Activated CD4-positive, alpha-beta T cell treated with anti-CD3 and anti-CD28 coated beads for 36 hours (primary cell): Measurements from ENCODE around the gene MROH8. TPM values are rescaled to one million over a fixed set of nuclear protein-coding genes. Genes with fewer than 3 reads are reported as not detected.

ENCODE experiments used
- ATAC-seq: fragments of 200-7000 bp; cut with Tn5 transposase; one replicate; pipeline ENCODE4 v1.10.0; 2021; ENCODE audit warnings: mild to moderate bottlenecking, moderate library complexity
- CTCF ChIA-PET: fragments of 350-600 bp; sonication (Branson Sonifier 250); formaldehyde crosslinking; loops from one replicate; lab custom pipeline; 2021; ENCODE audit warnings: antibody characterized with exemption; lab: Charles Lee
- POLR2A ChIA-PET: fragments of 350-600 bp; sonication (Branson Sonifier 250); formaldehyde crosslinking; loops from one replicate; lab custom pipeline; 2021; ENCODE audit warnings: antibody characterized with exemption, inconsistent platforms; lab: Charles Lee
- DNase-seq: peaks from one replicate; pipeline ENCODE4 v3.0.0-alpha.2; 2020
- H3K27ac Mint-ChIP-seq: one replicate; pipeline ENCODE4 v1.8.0; 2021; ENCODE audit warnings: mixed read lengths
- H3K27me3 Mint-ChIP-seq: one replicate; pipeline ENCODE4 v1.8.0; 2021; ENCODE audit warnings: mixed read lengths
- H3K36me3 Mint-ChIP-seq: one replicate; pipeline ENCODE4 v1.8.0; 2021; ENCODE audit warnings: low read depth, mixed read lengths
- H3K4me1 Mint-ChIP-seq: one replicate; pipeline ENCODE4 v1.8.0; 2021; ENCODE audit warnings: mixed read lengths
- H3K4me3 Mint-ChIP-seq: one replicate; pipeline ENCODE4 v1.8.0; 2021; ENCODE audit warnings: mild to moderate bottlenecking, moderate library complexity, mixed read lengths
- H3K9me3 Mint-ChIP-seq: one replicate; pipeline ENCODE4 v1.8.0; 2021; ENCODE audit warnings: low read depth, mixed read lengths
- intact Hi-C, 2 experiments: fragments of 100-400 bp; cut with DNase I in 1 of 2; cut with micrococcal nuclease in 1 of 2; formaldehyde crosslinking; loops; one replicate each; pipeline versions ENCODE4 v1.14.2 to v1.15.1; 2022 to 2024; cut with DNase I, micrococcal nuclease
- total RNA-seq, 2 experiments: library from RNA; stranded (reverse); gene quantifications; one replicate each; pipeline ENCODE4 v1.2.3, GENCODE V29; 2021

MROH8 gene
- total RNA-seq = 1 to 10 TPM; 3.0 to 4.5 TPM

DNA sequence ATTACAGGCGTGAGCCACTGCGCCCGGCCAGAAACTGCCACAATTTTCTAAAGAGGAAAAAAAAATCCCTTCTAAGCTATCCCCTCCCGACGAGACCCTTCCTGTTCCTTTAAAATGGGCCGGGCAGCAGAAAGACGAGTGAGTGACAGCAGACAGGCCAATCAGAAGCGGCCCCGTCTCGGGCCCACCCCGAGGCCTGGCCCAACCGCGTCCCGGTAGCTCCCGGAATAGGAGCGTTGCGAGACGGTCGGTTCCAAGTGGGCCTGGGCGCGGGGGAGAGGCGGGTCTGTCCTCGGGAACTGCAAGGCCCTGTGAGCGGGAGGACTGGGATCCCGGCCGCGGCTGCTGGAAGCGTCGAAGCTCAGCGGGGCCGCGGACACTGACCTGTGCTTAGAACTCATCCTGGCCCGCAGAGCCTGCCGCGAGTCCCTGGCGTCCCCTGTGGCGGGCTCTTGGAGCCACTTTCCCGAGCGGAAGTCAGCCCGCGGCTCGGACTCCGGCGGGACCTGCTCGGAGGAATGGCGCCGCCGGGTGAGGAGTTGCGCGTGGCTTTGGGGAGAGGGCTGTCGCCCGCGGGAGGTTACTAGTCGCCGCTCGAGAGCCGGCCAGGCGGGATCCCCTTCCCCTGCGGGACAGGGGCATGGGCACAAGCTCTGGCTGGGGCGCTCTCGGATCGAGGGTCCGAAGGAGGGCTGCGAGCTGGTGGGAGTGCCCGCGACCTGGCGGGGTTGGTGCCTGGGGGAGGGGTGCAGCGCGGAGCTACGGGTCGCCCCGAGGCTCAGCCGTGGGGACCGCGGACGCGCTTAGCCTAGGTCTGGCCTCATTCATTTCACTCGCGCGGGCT is at the start of gene MROH8, which contains the start of gene RPN2:
Gene MROH8, minus strand, starts transcription at position 710 of the 844 bp plus-strand sequence.
Gene RPN2, plus strand, starts transcription at position 492 of the 844 bp plus-strand sequence. Its CDS starts 27 bp downstream, at position 519.
- Mint-ChIP-seq H3K4me3 (peak within 1 kb of the TSS; percentile 87), H3K36me3 (peaks cover 20% of the 10 kb centered on the region), H3K27me3 (no peaks in the 10 kb centered on the region), H3K27ac (peak within 1 kb of the TSS; percentile 92), H3K4me1 (peaks cover 33% of the 10 kb centered on the region), H3K9me3 (no peaks in the 10 kb centered on the region)
- peak; percentile 97 for ATAC-seq
- intact Hi-C loops = loop anchor here (1.0 to 5.0 kb wide), 11 partner anchors 83 to 1293 kb away; partner anchors contain the start of genes BLCAP (in 1 of the 2), MANBAL (in 1 of the 2), RALGAPB (in 1 of the 2) and RBL1 (in 1 of the 2)
- peak; percentile 98 for DNase-seq
- CTCF ChIA-PET = interaction anchor here (0.7 to 4.6 kb wide), 11 partner anchors 11 to 346 kb away, joined by 3 to 36 read pairs (median 4); partner anchors contain the start of genes MANBAL and RBL1
- POLR2A ChIA-PET = interaction anchor here (0.6 to 1.7 kb wide), 10 partner anchors 10 to 1695 kb away, joined by 3 to 12 read pairs (median 4); partner anchors contain the start of genes DSN1 and RBL1

GRCh38 chr20:37228656-37229055 is 49.3 kb upstream of the MROH8 start:
- CTCF ChIA-PET = interaction anchor here (1.2 kb wide), 1 partner anchor 26 kb away, joined by 3 read pairs; no protein-coding TSS in a partner anchor
- Mint-ChIP-seq H3K27ac (no peak overlapping the region), H3K9me3 (no peaks in the 10 kb centered on the region), H3K4me3 (no peak overlapping the region), H3K4me1 (no peaks in the 10 kb centered on the region), H3K27me3 (no peaks in the 10 kb centered on the region), H3K36me3 (peaks cover 55% of the 10 kb centered on the region)
- no peak for ATAC-seq
- POLR2A ChIA-PET = no interaction called here
- DNase-seq = no peak
- intact Hi-C loops = no loop called here

- ChIA-PET POLR2A (no interaction called here), CTCF (interaction anchor here (0.8 kb wide), 1 partner anchor 350 kb away, joined by 3 read pairs; no protein-coding TSS in a partner anchor)
- Mint-ChIP-seq H3K27me3 (no peaks in the 10 kb centered on the region), H3K4me3 (no peak overlapping the region), H3K9me3 (no peaks in the 10 kb centered on the region), H3K4me1 (no peaks in the 10 kb centered on the region), H3K27ac (no peak overlapping the region), H3K36me3 (peaks cover 59% of the 10 kb centered on the region)
- intact Hi-C loops = no loop called here
- no peak for ATAC-seq
- no peak for DNase-seq
Observed at GRCh38 chr20:37228082-37228481, 48.7 kb upstream of the MROH8 start.

DNA sequence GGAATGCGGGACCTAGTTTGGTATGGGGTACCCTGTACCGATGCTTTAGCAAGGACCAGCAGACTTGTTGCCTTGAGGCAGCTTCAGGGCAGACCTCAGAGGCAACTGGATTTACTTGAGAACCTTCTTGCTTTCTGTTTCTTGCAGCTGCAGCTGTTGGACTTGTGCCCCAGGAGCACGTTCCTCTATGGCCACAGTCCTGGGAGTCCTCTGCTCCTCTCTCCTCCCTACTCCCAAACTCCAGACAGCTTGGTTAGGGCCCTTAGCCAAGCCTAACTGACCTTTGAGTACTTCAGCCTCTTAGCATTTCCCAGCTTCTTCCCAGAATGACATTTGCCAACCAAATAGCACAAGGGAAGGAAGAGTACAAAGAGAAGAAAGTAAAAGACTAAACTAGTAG is 47.5 kb upstream of the MROH8 start:
- no peaks in the 10 kb centered on the region for H3K4me1 Mint-ChIP-seq
- no peak overlapping the region for H3K4me3 Mint-ChIP-seq
- POLR2A ChIA-PET = no interaction called here
- CTCF ChIA-PET = interaction anchor here (0.6 kb wide), 1 partner anchor 45 kb away, joined by 3 read pairs; no protein-coding TSS in a partner anchor
- intact Hi-C loops = no loop called here
- no peaks in the 10 kb centered on the region for H3K9me3 Mint-ChIP-seq
- ATAC-seq = no peak
- H3K36me3 Mint-ChIP-seq = peaks cover 55% of the 10 kb centered on the region
- no peak overlapping the region for H3K27ac Mint-ChIP-seq
- no peak for DNase-seq
- no peaks in the 10 kb centered on the region for H3K27me3 Mint-ChIP-seq

DNA sequence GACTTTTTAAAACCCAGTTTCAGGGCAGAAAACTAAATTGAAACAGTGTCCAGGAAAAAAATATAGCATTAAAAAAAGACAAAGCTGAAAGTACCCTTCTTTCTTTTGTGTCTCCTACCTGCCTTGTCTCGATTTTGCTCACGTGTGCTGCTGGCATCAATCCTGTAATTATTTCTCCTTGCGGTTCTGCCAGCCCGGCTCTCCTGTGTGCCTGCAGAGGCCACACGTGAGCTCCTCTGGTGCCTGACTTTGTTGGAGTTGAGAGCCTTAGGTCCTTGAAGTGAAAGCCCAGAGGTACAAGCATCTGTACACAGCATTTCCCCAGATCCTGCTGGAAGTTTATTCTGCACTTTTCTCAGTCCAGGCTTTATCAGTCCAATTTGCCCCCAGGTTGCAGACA is 45.8 kb upstream of the MROH8 start:
- Mint-ChIP-seq H3K27ac (no peak overlapping the region), H3K27me3 (no peaks in the 10 kb centered on the region), H3K4me1 (no peaks in the 10 kb centered on the region), H3K9me3 (no peaks in the 10 kb centered on the region), H3K36me3 (peaks cover 50% of the 10 kb centered on the region), H3K4me3 (no peak overlapping the region)
- CTCF ChIA-PET = interaction anchor here (1.0 to 1.5 kb wide), 4 partner anchors 32 to 819 kb away, joined by 3 read pairs; no protein-coding TSS in a partner anchor
- ATAC-seq = no peak
- intact Hi-C loops = no loop called here
- DNase-seq = no peak
- POLR2A ChIA-PET = no interaction called here

DNA sequence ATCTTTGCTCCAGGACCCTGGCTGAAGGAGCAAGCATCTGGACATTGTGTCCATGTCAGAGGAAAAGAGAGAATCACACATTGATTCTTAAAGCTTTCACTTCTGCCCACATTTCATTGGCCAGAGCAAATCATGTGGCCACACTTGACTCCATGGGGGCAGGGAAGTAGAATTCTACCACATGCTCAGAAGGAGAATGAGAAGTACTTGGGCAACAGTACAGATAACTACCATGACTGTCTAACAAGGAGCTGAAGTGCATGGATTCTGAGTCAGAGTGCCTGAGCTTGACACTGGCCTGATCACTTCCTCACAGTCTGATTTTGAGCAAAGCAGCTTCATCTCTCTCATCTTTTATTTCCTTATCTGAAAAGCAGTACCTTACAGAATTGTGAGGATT is 43.7 kb upstream of the MROH8 start:
- Mint-ChIP-seq H3K27me3 (no peaks in the 10 kb centered on the region), H3K9me3 (no peaks in the 10 kb centered on the region), H3K27ac (no peak overlapping the region), H3K36me3 (peaks cover 52% of the 10 kb centered on the region), H3K4me3 (no peak overlapping the region), H3K4me1 (no peaks in the 10 kb centered on the region)
- POLR2A ChIA-PET = no interaction called here
- intact Hi-C loops = no loop called here
- DNase-seq (peak; percentile 8), ATAC-seq (peak; percentile 78)
- CTCF ChIA-PET = interaction anchor here (0.6 to 2.5 kb wide), 6 partner anchors 17 to 1250 kb away, joined by 3 to 7 read pairs (median 4); no protein-coding TSS in a partner anchor

DNA sequence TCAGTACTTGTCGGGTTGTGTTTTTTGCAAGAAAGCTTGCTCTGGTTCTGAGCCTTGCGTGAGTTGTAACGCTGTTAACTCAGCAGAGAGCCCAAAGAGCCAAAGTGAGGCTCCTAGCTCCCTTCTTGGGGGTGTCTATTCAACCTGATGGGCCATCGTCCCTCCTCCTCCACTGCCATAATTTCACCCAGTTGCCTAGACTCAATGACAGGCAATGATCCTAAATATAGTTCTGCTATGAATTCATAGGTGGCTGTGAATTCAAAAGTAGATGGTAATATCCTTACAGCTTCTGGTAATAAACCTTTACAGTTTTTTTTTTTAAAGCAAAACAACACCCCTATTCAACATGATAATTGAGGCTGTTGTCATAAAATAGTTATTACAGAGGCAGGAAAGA is 42.7 kb upstream of the MROH8 start:
- H3K4me1 Mint-ChIP-seq = no peaks in the 10 kb centered on the region
- no peak for ATAC-seq
- CTCF ChIA-PET = interaction anchor here (2.5 kb wide), 1 partner anchor 27 kb away, joined by 7 read pairs; no protein-coding TSS in a partner anchor
- DNase-seq = no peak
- intact Hi-C loops = no loop called here
- H3K27ac Mint-ChIP-seq = no peak overlapping the region
- POLR2A ChIA-PET = interaction anchor here (0.7 kb wide), 1 partner anchor 11 kb away, joined by 4 read pairs; no protein-coding TSS in a partner anchor
- no peaks in the 10 kb centered on the region for H3K27me3 Mint-ChIP-seq
- H3K4me3 Mint-ChIP-seq = no peak overlapping the region
- H3K36me3 Mint-ChIP-seq = peaks cover 46% of the 10 kb centered on the region
- H3K9me3 Mint-ChIP-seq = no peaks in the 10 kb centered on the region

DNA sequence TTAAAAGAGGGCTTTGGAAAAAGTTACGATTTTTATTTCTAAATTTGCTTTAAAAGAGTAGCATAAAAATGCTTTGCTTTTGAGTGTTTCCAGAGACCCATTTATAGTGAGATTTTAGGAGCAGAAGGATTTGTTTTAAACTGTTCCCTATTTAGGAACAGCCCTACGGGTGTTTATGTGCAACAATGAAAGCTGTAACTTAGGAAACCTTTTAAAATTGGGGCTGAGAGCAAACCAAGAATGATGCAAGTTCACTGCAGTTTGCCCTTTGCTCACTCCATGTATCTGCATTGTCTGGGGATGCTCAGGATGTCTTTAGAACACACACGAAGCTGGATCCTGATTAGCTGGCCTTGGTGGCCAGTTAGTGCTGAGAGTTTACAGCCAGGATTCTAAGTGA is 41.4 kb upstream of the MROH8 start:
- intact Hi-C loops = no loop called here
- POLR2A ChIA-PET = no interaction called here
- Mint-ChIP-seq H3K27ac (no peak overlapping the region), H3K36me3 (peaks cover 53% of the 10 kb centered on the region), H3K4me3 (no peak overlapping the region), H3K27me3 (no peaks in the 10 kb centered on the region), H3K9me3 (no peaks in the 10 kb centered on the region), H3K4me1 (no peaks in the 10 kb centered on the region)
- CTCF ChIA-PET = interaction anchor here (0.6 to 1.4 kb wide), 3 partner anchors 9 to 26 kb away, joined by 3 to 4 read pairs (median 3); no protein-coding TSS in a partner anchor
- DNase-seq (no peak), ATAC-seq (no peak)

- ATAC-seq = no peak
- Mint-ChIP-seq H3K27ac (no peak overlapping the region), H3K27me3 (no peaks in the 10 kb centered on the region), H3K4me3 (no peak overlapping the region), H3K9me3 (no peaks in the 10 kb centered on the region), H3K36me3 (peaks cover 49% of the 10 kb centered on the region), H3K4me1 (no peaks in the 10 kb centered on the region)
- CTCF ChIA-PET = interaction anchor here (1.4 kb wide), 1 partner anchor 10 kb away, joined by 4 read pairs; no protein-coding TSS in a partner anchor
- intact Hi-C loops = no loop called here
- DNase-seq = no peak
- POLR2A ChIA-PET = no interaction called here
Observed at GRCh38 chr20:37219751-37220668, 40.7 kb upstream of the MROH8 start.

DNA sequence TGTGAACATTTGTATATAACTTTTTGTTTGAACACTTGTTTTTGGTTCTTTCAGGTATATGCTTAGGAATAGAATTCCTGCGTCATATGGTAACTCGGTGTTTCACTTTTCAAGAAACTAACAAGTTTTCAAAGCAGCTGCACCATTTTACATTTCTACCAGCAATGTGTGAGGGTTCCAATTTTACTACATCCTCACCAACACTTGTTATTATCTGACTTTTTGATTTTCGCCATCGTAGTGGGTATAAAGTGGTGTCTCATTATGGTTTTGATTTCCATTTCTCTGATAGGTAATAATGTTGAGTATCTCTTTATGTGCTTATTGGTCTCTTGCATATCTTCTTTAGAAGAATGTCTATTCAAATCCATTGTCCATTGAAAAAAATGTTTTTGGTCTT is 39.6 kb upstream of the MROH8 start:
- H3K4me1 Mint-ChIP-seq = peaks cover 2% of the 10 kb centered on the region
- DNase-seq = no peak
- ChIA-PET CTCF (no interaction called here), POLR2A (no interaction called here)
- no peak overlapping the region for H3K4me3 Mint-ChIP-seq
- peaks cover 44% of the 10 kb centered on the region for H3K36me3 Mint-ChIP-seq
- H3K9me3 Mint-ChIP-seq = no peaks in the 10 kb centered on the region
- intact Hi-C loops = no loop called here
- no peak overlapping the region for H3K27ac Mint-ChIP-seq
- no peaks in the 10 kb centered on the region for H3K27me3 Mint-ChIP-seq
- no peak for ATAC-seq

DNA sequence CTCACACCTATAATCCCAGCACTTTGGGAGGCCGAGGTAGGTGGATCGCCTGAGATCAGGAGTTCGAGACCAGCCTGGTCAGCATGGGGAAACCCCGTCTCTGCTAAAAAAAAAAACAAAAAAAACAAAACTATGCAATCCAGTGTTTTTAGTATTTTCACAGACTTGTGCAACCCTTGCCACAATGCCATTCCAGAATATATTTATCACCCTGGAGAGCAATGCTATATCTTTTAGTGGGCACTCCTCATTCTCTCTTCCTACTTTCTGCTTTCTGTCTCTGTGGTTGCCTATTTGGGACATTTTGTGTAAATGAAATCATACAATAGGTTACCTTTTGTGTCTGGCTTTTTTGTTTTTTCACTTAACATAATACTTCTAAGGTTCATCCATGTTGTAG is 39.1 kb upstream of the MROH8 start:
- no peaks in the 10 kb centered on the region for H3K9me3 Mint-ChIP-seq
- ChIA-PET CTCF (no interaction called here), POLR2A (no interaction called here)
- H3K36me3 Mint-ChIP-seq = peaks cover 42% of the 10 kb centered on the region
- no peaks in the 10 kb centered on the region for H3K27me3 Mint-ChIP-seq
- ATAC-seq (no peak), DNase-seq (no peak)
- peaks cover 2% of the 10 kb centered on the region for H3K4me1 Mint-ChIP-seq
- H3K27ac Mint-ChIP-seq = no peak overlapping the region
- intact Hi-C loops = no loop called here
- no peak overlapping the region for H3K4me3 Mint-ChIP-seq
